ENCODE results near the gene BCL2A1. TPM values are rescaled to one million over a fixed set of nuclear protein-coding genes. Genes with fewer than 3 reads are reported as not detected.

The BCL2A1 gene
- total RNA-seq, 1 experiment from 2014 or later = 0.44 TPM

- BruUV-seq (replicated peaks) = no TSS peak
- H3K4me1 ChIP-seq (ENCODE audit: control insufficient read depth in 1 of 2, insufficient read depth in 2 of 2, low read length in 2 of 2) = peaks cover 6 to 10% of the 10 kb centered on the region in 2 experiments; a peak in 3 of 4 replicates
- peaks cover 39 to 41% of the 10 kb centered on the region in 2 experiments; a peak in 3 of 4 replicates for H3K9me3 ChIP-seq (ENCODE audit: control insufficient read depth in 1 of 2, insufficient read depth in 1 of 2, low read depth in 1 of 2, low read length in 2 of 2)
- ChIA-PET CTCF (no interaction called here), RAD21 (ENCODE audit: low non-redundant PET in 1 of 2, low total read pairs in 2 of 2, uncharacterized antibody in 2 of 2, unreplicated experiment in 2 of 2) (no interaction called here), POLR2A (no interaction called here)
- no peaks in the 10 kb centered on the region for H3K9me2 ChIP-seq (ENCODE audit: insufficient read depth)
- H3K36me3 ChIP-seq (ENCODE audit: control insufficient read depth in 1 of 2, insufficient read depth in 2 of 2, low read length in 2 of 2) = peaks cover 2 to 19% of the 10 kb centered on the region in 2 experiments; a peak in 2 of 4 replicates
- ATAC-seq = no peak
- no peak overlapping the region for H3K4me2 ChIP-seq (ENCODE audit: low read length)
- no peak overlapping the region for H3K4me3 ChIP-seq (replicated peaks in 1 of 2; ENCODE audit: low read depth in 1 of 2, low read length in 2 of 2)
- no peak for TF ChIP-seq CEBPB (IDR thresholded peaks at IDR 0.05; ENCODE audit: low read depth)
- H3K79me2 ChIP-seq (ENCODE audit: insufficient read depth, low read length) = peaks cover 29% of the 10 kb centered on the region
- no peaks in the 10 kb centered on the region for H4K20me1 ChIP-seq (ENCODE audit: insufficient read depth)
- DNase-seq (ENCODE audit: low read depth, low spot score) = no peak
- no peak overlapping the region for H3K27ac ChIP-seq (ENCODE audit: low read depth, low read length)
- no peak overlapping the region for H2AFZ ChIP-seq (ENCODE audit: low read depth, low read length, poor library complexity, severe bottlenecking)
- H3K9ac ChIP-seq (ENCODE audit: low read length) = no peak overlapping the region
- H3K27me3 ChIP-seq (ENCODE audit: insufficient read depth, low read length) = no peaks in the 10 kb centered on the region
- intact Hi-C loops (cut with micrococcal nuclease) = no loop called here
These were observed 51.8 kb downstream of the BCL2A1 start for GRCh38 chr15:79919090-79919748.

DNA sequence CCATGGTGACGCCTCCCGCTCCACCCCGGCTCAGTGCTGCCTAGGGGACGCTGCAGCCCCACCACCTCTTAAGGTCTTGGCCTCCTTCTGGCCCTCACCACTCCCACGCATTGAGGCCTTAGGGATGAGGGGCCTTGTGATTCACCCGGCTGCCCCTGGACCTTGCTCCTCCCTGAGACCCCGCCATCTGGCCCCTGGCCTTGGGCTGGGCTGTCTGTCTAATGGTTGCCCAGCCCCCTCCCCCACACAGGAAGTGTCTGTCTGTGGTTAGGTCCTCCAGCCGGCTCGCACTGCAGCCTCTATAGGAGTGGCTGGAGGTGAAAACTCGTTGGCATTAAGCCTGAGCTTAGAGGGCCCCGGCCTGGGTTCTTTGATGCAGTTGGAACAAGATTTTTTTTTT lies 52.7 kb downstream of the BCL2A1 start:
- no peaks in the 10 kb centered on the region for H3K27me3 ChIP-seq (ENCODE audit: insufficient read depth, low read length)
- no TSS peak for BruUV-seq (replicated peaks)
- H3K4me3 ChIP-seq (replicated peaks in 1 of 2; ENCODE audit: low read depth in 1 of 2, low read length in 2 of 2) = no peak overlapping the region
- no peak overlapping the region for H2AFZ ChIP-seq (ENCODE audit: low read depth, low read length, poor library complexity, severe bottlenecking)
- intact Hi-C loops (cut with micrococcal nuclease) = no loop called here
- POLR2A ChIA-PET = no interaction called here
- H3K4me2 ChIP-seq (ENCODE audit: low read length) = no peak overlapping the region
- peaks cover 39 to 41% of the 10 kb centered on the region in 2 experiments; a peak in 3 of 4 replicates for H3K9me3 ChIP-seq (ENCODE audit: control insufficient read depth in 1 of 2, insufficient read depth in 1 of 2, low read depth in 1 of 2, low read length in 2 of 2)
- peaks cover 2 to 19% of the 10 kb centered on the region in 2 experiments; a peak in 2 of 4 replicates for H3K36me3 ChIP-seq (ENCODE audit: control insufficient read depth in 1 of 2, insufficient read depth in 2 of 2, low read length in 2 of 2)
- CTCF ChIA-PET = no interaction called here
- H3K27ac ChIP-seq (ENCODE audit: low read depth, low read length) = no peak overlapping the region
- ATAC-seq = no peak
- peaks cover 6 to 7% of the 10 kb centered on the region in 2 experiments; a peak in 3 of 4 replicates for H3K4me1 ChIP-seq (ENCODE audit: control insufficient read depth in 1 of 2, insufficient read depth in 2 of 2, low read length in 2 of 2)
- H4K20me1 ChIP-seq (ENCODE audit: insufficient read depth) = no peaks in the 10 kb centered on the region
- H3K9me2 ChIP-seq (ENCODE audit: insufficient read depth) = no peaks in the 10 kb centered on the region
- RAD21 ChIA-PET (ENCODE audit: low non-redundant PET in 1 of 2, low total read pairs in 2 of 2, uncharacterized antibody in 2 of 2, unreplicated experiment in 2 of 2) = no interaction called here
- H3K79me2 ChIP-seq (ENCODE audit: insufficient read depth, low read length) = peaks cover 28% of the 10 kb centered on the region
- no peak for DNase-seq (ENCODE audit: low read depth, low spot score)
- H3K9ac ChIP-seq (ENCODE audit: low read length) = no peak overlapping the region
- TF ChIP-seq, protein P1, sequence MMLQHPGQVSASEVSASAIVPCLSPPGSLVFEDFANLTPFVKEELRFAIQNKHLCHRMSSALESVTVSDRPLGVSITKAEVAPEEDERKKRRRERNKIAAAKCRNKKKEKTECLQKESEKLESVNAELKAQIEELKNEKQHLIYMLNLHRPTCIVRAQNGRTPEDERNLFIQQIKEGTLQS (IDR thresholded peaks at IDR 0.05) = no peak
- TF ChIP-seq YY1 (IDR thresholded peaks at IDR 0.05; ENCODE audit: extremely low read depth, insufficient replicate concordance, low read depth, low read length) (no peak), CBX3 (IDR thresholded peaks at IDR 0.05; ENCODE audit: low read depth) (no peak), SP1 (IDR thresholded peaks at IDR 0.05; ENCODE audit: low read depth) (no peak), POLR2AphosphoS5 (IDR thresholded peaks at IDR 0.05; ENCODE audit: low read depth, low read length) (no peak), MAX (IDR thresholded peaks at IDR 0.05) (no peak), RAD21 (IDR thresholded peaks at IDR 0.05; ENCODE audit: low read depth) (no peak), ZFX (IDR thresholded peaks at IDR 0.05) (no peak), FOSL1 (IDR thresholded peaks at IDR 0.05; ENCODE audit: low read depth) (no peak), SIN3A (IDR thresholded peaks at IDR 0.05; ENCODE audit: low read depth) (no peak), SRF (IDR thresholded peaks at IDR 0.05; ENCODE audit: low read depth) (no peak), ELF1 (IDR thresholded peaks at IDR 0.05; ENCODE audit: borderline replicate concordance, low read depth) (no peak), ZNF274 (IDR thresholded peaks at IDR 0.05; ENCODE audit: low read depth, low read length) (no peak), CTCF (IDR thresholded peaks at IDR 0.05 in 2 of 3, conservative IDR thresholded peaks at IDR 0.05 in 1 of 3; ENCODE audit: borderline replicate concordance in 1 of 3, insufficient read depth in 1 of 3, low read depth in 2 of 3, low read length in 2 of 3) (no peak), REST (IDR thresholded peaks at IDR 0.05; ENCODE audit: low read depth) (no peak)
